Camera-type eye (tissue), 1 donor: ENCODE results near the gene GTPBP6. TPM values are rescaled to one million over a fixed set of nuclear protein-coding genes. Genes with fewer than 3 reads are reported as not detected.

Experiments
- total RNA-seq: library from RNA; depleted of rRNA; stranded (reverse); fragments of >200 nt; gene quantifications from one replicate; pipeline ENCODE4 v1.2.3, GENCODE V29; 2014

GTPBP6 gene
- total RNA-seq: 21.7 TPM

DNA sequence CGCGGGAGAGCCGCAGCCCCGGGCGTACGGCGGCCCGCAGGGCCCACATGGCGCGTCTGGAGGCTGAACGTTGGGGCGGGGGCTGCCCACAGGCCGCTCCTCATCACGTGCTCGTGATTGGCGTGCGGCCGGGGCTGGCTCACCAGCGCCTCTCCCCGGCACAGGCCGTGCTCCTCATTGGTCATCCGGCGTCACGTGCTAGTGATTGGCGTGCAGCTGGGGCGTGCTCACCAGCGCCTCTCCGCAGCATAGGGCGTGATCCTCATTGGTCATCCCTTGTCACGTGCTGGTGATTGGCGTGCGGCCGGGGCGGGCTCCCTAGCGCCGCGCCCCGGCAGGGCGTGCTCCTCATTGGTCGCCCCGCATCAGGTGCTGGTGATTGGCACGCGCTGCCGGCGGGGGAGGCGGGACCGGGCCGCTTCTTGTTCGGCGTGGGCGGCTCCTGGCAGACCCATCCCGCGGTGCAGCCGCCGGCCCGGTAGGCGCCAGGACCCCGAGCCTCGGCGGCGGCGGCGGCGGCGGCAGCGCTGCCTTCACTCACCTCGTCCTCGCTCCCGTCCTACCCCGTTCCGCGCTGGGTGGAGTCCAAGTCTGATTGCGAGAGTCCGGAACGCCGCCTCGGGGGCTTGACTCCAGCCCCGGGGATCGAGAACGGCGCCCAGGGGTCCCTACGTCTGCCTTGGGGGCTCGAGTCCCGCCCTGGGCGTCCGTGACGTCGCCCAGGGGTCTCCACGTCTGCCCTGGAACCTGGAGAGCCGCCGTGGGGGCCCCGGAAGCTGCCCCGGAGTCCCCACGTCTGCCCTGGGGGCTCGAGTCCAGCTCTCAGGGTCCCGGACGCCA lies at the start of gene GTPBP6:
Gene GTPBP6 (minus strand): TSS at position 58 of the 840 bp plus-strand sequence. CDS start 9 bp downstream, at position 49.

GRCh38 chrX:281166-281999 lies 37.2 kb downstream of the GTPBP6 start, which contains the start of gene PLCXD1:
TSS of gene PLCXD1 (plus strand) at chrX:281381. CDS start at chrX:284188, 2,807 bp downstream.

Other genes with a start within 250 kb of the GTPBP6 start
- gene PLCXD1, start 37.4 kb downstream of the GTPBP6 start, total RNA-seq: 29.1 TPM
- 23.1 TPM for gene PPP2R3B, start 68.1 kb upstream of the GTPBP6 start, total RNA-seq